ENCODE measurements around the gene ANAPC1. TPM values are rescaled to one million over a fixed set of nuclear protein-coding genes. Genes with fewer than 3 reads are reported as not detected.
A peak's percentile ranks its signal among the peaks of the same experiment; 100 is the strongest.

The ANAPC1 gene, protein sequence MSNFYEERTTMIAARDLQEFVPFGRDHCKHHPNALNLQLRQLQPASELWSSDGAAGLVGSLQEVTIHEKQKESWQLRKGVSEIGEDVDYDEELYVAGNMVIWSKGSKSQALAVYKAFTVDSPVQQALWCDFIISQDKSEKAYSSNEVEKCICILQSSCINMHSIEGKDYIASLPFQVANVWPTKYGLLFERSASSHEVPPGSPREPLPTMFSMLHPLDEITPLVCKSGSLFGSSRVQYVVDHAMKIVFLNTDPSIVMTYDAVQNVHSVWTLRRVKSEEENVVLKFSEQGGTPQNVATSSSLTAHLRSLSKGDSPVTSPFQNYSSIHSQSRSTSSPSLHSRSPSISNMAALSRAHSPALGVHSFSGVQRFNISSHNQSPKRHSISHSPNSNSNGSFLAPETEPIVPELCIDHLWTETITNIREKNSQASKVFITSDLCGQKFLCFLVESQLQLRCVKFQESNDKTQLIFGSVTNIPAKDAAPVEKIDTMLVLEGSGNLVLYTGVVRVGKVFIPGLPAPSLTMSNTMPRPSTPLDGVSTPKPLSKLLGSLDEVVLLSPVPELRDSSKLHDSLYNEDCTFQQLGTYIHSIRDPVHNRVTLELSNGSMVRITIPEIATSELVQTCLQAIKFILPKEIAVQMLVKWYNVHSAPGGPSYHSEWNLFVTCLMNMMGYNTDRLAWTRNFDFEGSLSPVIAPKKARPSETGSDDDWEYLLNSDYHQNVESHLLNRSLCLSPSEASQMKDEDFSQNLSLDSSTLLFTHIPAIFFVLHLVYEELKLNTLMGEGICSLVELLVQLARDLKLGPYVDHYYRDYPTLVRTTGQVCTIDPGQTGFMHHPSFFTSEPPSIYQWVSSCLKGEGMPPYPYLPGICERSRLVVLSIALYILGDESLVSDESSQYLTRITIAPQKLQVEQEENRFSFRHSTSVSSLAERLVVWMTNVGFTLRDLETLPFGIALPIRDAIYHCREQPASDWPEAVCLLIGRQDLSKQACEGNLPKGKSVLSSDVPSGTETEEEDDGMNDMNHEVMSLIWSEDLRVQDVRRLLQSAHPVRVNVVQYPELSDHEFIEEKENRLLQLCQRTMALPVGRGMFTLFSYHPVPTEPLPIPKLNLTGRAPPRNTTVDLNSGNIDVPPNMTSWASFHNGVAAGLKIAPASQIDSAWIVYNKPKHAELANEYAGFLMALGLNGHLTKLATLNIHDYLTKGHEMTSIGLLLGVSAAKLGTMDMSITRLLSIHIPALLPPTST (N-terminal part only)
- total RNA-seq (10 to 100 TPM; 58.1 to 60.2 TPM), polyA plus RNA-seq (10 to 100 TPM; 22.2 to 26.2 TPM)

DNA sequence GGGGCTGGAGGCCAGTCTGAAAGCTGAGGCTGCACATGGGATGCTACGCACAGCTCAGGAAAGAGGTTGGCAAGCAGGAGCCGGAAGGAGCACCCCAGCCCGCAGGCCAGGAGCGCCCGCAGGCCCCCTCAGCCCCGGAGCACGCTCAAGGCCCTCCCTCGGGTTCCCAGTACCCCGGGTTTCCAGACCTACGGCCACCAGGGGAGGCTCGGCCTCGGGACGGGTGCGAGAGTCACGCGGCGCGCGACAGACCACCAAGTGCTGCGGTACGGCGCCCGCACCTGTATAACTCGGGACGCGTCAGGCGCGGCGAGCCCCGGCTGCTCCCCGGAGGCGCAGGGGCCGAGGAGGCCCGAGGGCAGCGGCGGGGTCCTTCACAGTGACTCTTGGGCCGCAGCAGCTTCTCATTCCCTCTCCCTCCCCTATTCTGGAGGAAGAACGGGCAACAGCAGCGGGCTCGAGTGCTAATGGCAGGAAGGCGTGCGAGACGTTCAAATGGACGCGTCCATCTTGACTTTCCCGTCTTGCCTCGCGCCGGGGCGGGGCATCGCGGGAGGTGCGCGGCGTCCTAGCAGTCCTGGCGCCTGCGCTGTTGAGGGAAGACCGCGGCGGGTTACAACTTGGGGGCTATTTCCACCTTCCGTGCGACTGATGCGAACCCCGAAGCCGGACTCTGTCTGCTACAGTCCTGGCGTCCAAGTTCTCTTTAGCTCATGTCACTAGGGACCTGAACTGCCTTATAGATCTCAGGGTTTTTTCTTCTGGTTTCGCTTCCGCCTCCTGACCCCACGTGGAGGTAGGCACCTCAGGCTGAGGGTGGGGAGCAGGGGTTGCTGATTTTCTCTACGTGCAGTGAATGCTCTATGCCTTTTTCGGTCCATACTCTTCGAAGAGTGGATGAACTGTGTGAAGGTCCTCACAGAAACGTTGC lies at the start of gene ANAPC1:
ANAPC1 (minus strand) TSS at position 533 of the 931 bp plus-strand sequence. CDS start 3,368 bp downstream, outside the sequence.
- ChIA-PET CTCF (ENCODE audit: partially characterized antibody) (interaction anchor here (0.8 to 1.0 kb wide), 3 partner anchors 10 to 596 kb away, joined by 3 to 4 read pairs (median 3); no protein-coding TSS in a partner anchor), POLR2A (ENCODE audit: partially characterized antibody) (interaction anchor here (0.6 to 1.0 kb wide), 4 partner anchors 15 to 659 kb away, joined by 3 to 6 read pairs (median 3); partner anchors contain the start of genes MERTK and TMEM87B)
- Histone ChIP-seq H3K27me3 (ENCODE audit: insufficient read depth, low read length) (no peaks in the 10 kb centered on the region), H3K9me3 (ENCODE audit: control insufficient read depth in 1 of 2, low read length in 2 of 2) (no peaks in the 10 kb centered on the region), H3K36me3 (ENCODE audit: insufficient read depth, low read length) (no peaks in the 10 kb centered on the region), H3K4me3 (ENCODE audit: low read length in 2 of 2) (peak within 1 kb of the TSS; percentile 77), H3K4me1 (ENCODE audit: insufficient read depth, low read length) (peaks cover 15% of the 10 kb centered on the region), H3K27ac (ENCODE audit: low read depth, low read length) (peak within 1 kb of the TSS; percentile 82)
- Mint-ChIP-seq H3K27me3 (no peaks in the 10 kb centered on the region), H3K27ac (peak within 1 kb of the TSS; percentile 85 to 99 (median 96)), H3K4me3 (peak within 1 kb of the TSS; percentile 90 to 96 (median 93)), H3K36me3 (peaks cover 4 to 13% of the 10 kb centered on the region in 2 donors), H3K9me3 (no peaks in the 10 kb centered on the region), H3K4me1 (peaks cover 4 to 12% (median 10%) of the 10 kb centered on the region in 4 donors)
- intact Hi-C loops (cut with micrococcal nuclease) = loop anchor here (2.0 to 5.0 kb wide), 3 partner anchors 171 to 393 kb away; partner anchors contain the start of genes TMEM87B, ZC3H6 and ZC3H8
- DNase-seq = peak; percentile 81 to 87 (median 84)

DNA sequence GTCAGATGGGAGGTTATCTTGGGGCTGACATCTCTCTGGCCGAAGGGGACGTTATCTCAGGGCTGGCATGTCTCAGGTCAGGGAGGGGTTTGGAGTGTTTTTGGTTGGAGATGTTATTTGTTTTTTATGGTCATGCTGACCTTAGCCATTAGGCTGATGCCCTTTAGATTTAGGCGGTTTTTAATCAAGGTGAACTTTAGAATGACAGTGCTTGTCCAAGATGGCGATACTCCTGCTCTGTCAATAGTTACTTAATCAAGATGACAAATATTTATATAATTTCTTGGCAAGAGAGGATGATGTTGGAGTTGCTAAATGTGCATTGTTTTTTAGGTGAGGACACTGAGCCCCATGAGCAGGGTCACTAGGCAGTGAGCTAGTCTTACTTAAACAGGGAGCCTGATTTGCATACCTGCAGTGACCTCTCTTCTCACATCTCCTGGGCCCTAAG lies 48.9 kb upstream of the ANAPC1 start:
- H3K27ac ChIP-seq (ENCODE audit: low read depth, low read length) = no peak overlapping the region
- H3K36me3 ChIP-seq (ENCODE audit: insufficient read depth, low read length) = no peaks in the 10 kb centered on the region
- no peaks in the 10 kb centered on the region for H3K27me3 ChIP-seq (ENCODE audit: insufficient read depth, low read length)
- Mint-ChIP-seq H3K4me3 (no peak overlapping the region), H3K9me3 (peaks cover 0 to 6% (median 0%) of the 10 kb centered on the region in 8 donors), H3K4me1 (peaks cover 0 to 4% (median under 1%) of the 10 kb centered on the region in 4 donors), H3K27ac (no peak overlapping the region), H3K36me3 (no peaks in the 10 kb centered on the region), H3K27me3 (peaks cover 0 to 3% of the 10 kb centered on the region in 2 donors)
- DNase-seq = no peak
- H3K4me1 ChIP-seq (ENCODE audit: insufficient read depth, low read length) = no peaks in the 10 kb centered on the region
- H3K4me3 ChIP-seq (ENCODE audit: low read length in 2 of 2) = no peak overlapping the region
- POLR2A ChIA-PET (ENCODE audit: partially characterized antibody) = no interaction called here
- H3K9me3 ChIP-seq (ENCODE audit: control insufficient read depth in 1 of 2, low read length in 2 of 2) = no peaks in the 10 kb centered on the region
- intact Hi-C loops (cut with micrococcal nuclease) = no loop called here
- CTCF ChIA-PET (ENCODE audit: partially characterized antibody) = no interaction called here

- no peak overlapping the region for H3K27ac ChIP-seq (ENCODE audit: low read depth, low read length)
- Mint-ChIP-seq H3K27me3 (peaks cover 1 to 6% of the 10 kb centered on the region in 2 donors), H3K36me3 (no peaks in the 10 kb centered on the region), H3K4me3 (no peak overlapping the region), H3K9me3 (peaks cover 0 to 6% (median 0%) of the 10 kb centered on the region in 8 donors), H3K4me1 (peaks cover 0 to 4% (median under 1%) of the 10 kb centered on the region in 4 donors), H3K27ac (peak overlapping the region in 4 of 7 donors; percentile 11 to 40 (median 26))
- DNase-seq = peak in 1 of 5 donors; percentile 6
- H3K9me3 ChIP-seq (ENCODE audit: control insufficient read depth in 1 of 2, low read length in 2 of 2) = no peaks in the 10 kb centered on the region
- no peaks in the 10 kb centered on the region for H3K27me3 ChIP-seq (ENCODE audit: insufficient read depth, low read length)
- no peak overlapping the region for H3K4me3 ChIP-seq (ENCODE audit: low read length in 2 of 2)
- no peaks in the 10 kb centered on the region for H3K4me1 ChIP-seq (ENCODE audit: insufficient read depth, low read length)
- POLR2A ChIA-PET (ENCODE audit: partially characterized antibody) = no interaction called here
- CTCF ChIA-PET (ENCODE audit: partially characterized antibody) = no interaction called here
- intact Hi-C loops (cut with micrococcal nuclease) = no loop called here
- no peaks in the 10 kb centered on the region for H3K36me3 ChIP-seq (ENCODE audit: insufficient read depth, low read length)
Measured at GRCh38 chr2:111930875-111931274, 46.9 kb upstream of the ANAPC1 start.

DNA sequence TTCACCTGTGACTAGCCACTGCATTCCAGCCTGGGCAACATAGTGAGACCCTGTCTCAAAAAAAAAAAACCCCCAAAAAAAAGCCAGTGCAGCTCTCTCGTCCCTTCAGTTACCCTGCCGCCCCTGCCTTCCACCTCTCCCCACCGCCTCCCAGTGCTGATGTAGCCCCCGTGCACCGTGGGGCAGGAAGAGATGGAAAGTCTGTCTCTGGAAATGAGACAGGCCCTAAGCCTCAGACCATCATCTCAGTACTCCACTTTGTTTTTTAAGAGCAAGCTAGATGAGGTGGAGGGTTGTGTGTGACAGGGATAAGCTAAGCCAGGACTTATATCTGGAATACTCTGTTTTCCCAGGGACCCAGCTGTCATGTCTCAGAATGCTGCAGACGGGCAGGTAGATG lies 46.4 kb upstream of the ANAPC1 start:
- intact Hi-C loops (cut with micrococcal nuclease) = no loop called here

DNA sequence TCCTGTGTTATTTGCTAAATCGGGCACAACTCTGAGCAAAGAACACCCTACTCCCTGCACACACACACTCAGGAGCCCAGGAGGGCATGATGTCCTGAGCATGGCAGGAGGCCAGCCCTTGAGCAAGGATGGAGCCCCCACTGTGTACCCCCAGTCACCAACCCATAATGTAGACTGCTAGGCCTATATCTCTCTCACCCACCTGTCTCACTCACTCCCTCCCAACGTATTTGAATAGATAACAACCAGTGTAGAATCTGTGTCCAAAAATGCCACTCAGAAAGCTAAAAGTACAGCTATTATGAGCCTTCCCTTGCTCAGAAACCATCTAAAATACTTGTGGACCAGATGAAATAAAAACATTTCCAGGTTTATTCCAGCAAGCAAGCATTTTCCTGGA lies 43.7 kb upstream of the ANAPC1 start:
- no peaks in the 10 kb centered on the region for H3K27me3 ChIP-seq (ENCODE audit: insufficient read depth, low read length)
- H3K36me3 Mint-ChIP-seq = no peaks in the 10 kb centered on the region
- H3K4me1 Mint-ChIP-seq = peaks cover 0 to 4% (median 2%) of the 10 kb centered on the region in 4 donors
- H3K4me3 Mint-ChIP-seq = no peak overlapping the region
- H3K27ac ChIP-seq (ENCODE audit: low read depth, low read length) = no peak overlapping the region
- H3K9me3 ChIP-seq (ENCODE audit: control insufficient read depth in 1 of 2, low read length in 2 of 2) = no peaks in the 10 kb centered on the region
- H3K27me3 Mint-ChIP-seq = peaks cover 3 to 5% of the 10 kb centered on the region in 2 donors
- DNase-seq = no peak
- H3K9me3 Mint-ChIP-seq = peaks cover 0 to 3% (median 0%) of the 10 kb centered on the region in 8 donors
- H3K27ac Mint-ChIP-seq = no peak overlapping the region
- no peak overlapping the region for H3K4me3 ChIP-seq (ENCODE audit: low read length in 2 of 2)
- ChIA-PET CTCF (ENCODE audit: partially characterized antibody) (no interaction called here), POLR2A (ENCODE audit: partially characterized antibody) (no interaction called here)
- H3K36me3 ChIP-seq (ENCODE audit: insufficient read depth, low read length) = no peaks in the 10 kb centered on the region
- intact Hi-C loops (cut with micrococcal nuclease) = no loop called here
- no peaks in the 10 kb centered on the region for H3K4me1 ChIP-seq (ENCODE audit: insufficient read depth, low read length)

More for the DNA sequence above, 46.4 kb upstream of the ANAPC1 start:
- ChIA-PET CTCF (ENCODE audit: partially characterized antibody) (no interaction called here), POLR2A (ENCODE audit: partially characterized antibody) (no interaction called here)
- H3K36me3 ChIP-seq (ENCODE audit: insufficient read depth, low read length) = no peaks in the 10 kb centered on the region
- Mint-ChIP-seq H3K4me3 (no peak overlapping the region), H3K27me3 (peaks cover 1 to 6% of the 10 kb centered on the region in 2 donors), H3K9me3 (peaks cover 0 to 6% (median 0%) of the 10 kb centered on the region in 8 donors), H3K27ac (peak overlapping the region in 2 of 7 donors; percentile 32 to 74), H3K4me1 (peaks cover 0 to 4% (median under 1%) of the 10 kb centered on the region in 4 donors), H3K36me3 (no peaks in the 10 kb centered on the region)
- no peak overlapping the region for H3K27ac ChIP-seq (ENCODE audit: low read depth, low read length)
- DNase-seq = no peak
- no peak overlapping the region for H3K4me3 ChIP-seq (ENCODE audit: low read length in 2 of 2)
- no peaks in the 10 kb centered on the region for H3K9me3 ChIP-seq (ENCODE audit: control insufficient read depth in 1 of 2, low read length in 2 of 2)
- no peaks in the 10 kb centered on the region for H3K27me3 ChIP-seq (ENCODE audit: insufficient read depth, low read length)
- H3K4me1 ChIP-seq (ENCODE audit: insufficient read depth, low read length) = no peaks in the 10 kb centered on the region

- Mint-ChIP-seq H3K4me1 (peaks cover 0 to 3% (median 0%) of the 10 kb centered on the region in 4 donors), H3K36me3 (no peaks in the 10 kb centered on the region), H3K27me3 (peaks cover 3 to 5% of the 10 kb centered on the region in 2 donors), H3K9me3 (peaks cover 0 to 3% (median 0%) of the 10 kb centered on the region in 8 donors), H3K27ac (peak overlapping the region in 1 of 7 donors; percentile 23), H3K4me3 (no peak overlapping the region)
- DNase-seq = no peak
- Histone ChIP-seq H3K4me1 (ENCODE audit: insufficient read depth, low read length) (no peaks in the 10 kb centered on the region), H3K4me3 (ENCODE audit: low read length in 2 of 2) (no peak overlapping the region), H3K36me3 (ENCODE audit: insufficient read depth, low read length) (no peaks in the 10 kb centered on the region), H3K27me3 (ENCODE audit: insufficient read depth, low read length) (no peaks in the 10 kb centered on the region), H3K27ac (ENCODE audit: low read depth, low read length) (no peak overlapping the region), H3K9me3 (ENCODE audit: control insufficient read depth in 1 of 2, low read length in 2 of 2) (no peaks in the 10 kb centered on the region)
- intact Hi-C loops (cut with micrococcal nuclease) = no loop called here
- ChIA-PET CTCF (ENCODE audit: partially characterized antibody) (no interaction called here), POLR2A (ENCODE audit: partially characterized antibody) (no interaction called here)
Measured at GRCh38 chr2:111924617-111925107, 40.7 kb upstream of the ANAPC1 start.
